Natural killer cell (primary cell): Measurements from ENCODE around the gene USP17L13. TPM values are rescaled to one million over a fixed set of nuclear protein-coding genes. Genes with fewer than 3 reads are reported as not detected.
"Not testable (repeated sequence)": the region's sequence is repeated elsewhere in the genome, so short reads cannot be mapped to it uniquely, and the experiment has no call there.

Experiments
- ATAC-seq, 3 donors: fragments of 150-1000 bp in 2 of 3; fragments of 200-7000 bp in 1 of 3; cut with Tn5 transposase; 1 replicate in 1 of 3; 2 replicates in 2 of 3; pipeline ENCODE4 v1.10.0; 2021; ENCODE audit warnings: mild to moderate bottlenecking in 2 of 3, moderate library complexity in 2 of 3
- DNase-seq, 2 donors: peaks; one replicate each; pipeline versions ENCODE4 v3.0.0 to v3.0.0-alpha.2; 2013 to 2021; ENCODE audit warnings: mixed read lengths in 1 of 2
- H3K27ac ChIP-seq: one replicate; pipeline ENCODE4 v1.5.1; 2013; ENCODE audit warnings: mild to moderate bottlenecking, low read length
- H3K27me3 ChIP-seq: one replicate; pipeline ENCODE4 v1.6.1; 2013; ENCODE audit warnings: low read length; ENCODE audit not compliant: control insufficient read depth, insufficient read depth
- H3K36me3 ChIP-seq: one replicate; pipeline ENCODE4 v1.6.1; 2013; ENCODE audit warnings: low read length; ENCODE audit not compliant: control insufficient read depth, insufficient read depth
- H3K4me1 ChIP-seq: one replicate; pipeline ENCODE4 v1.6.1; 2013; ENCODE audit warnings: low read length; ENCODE audit not compliant: control insufficient read depth, insufficient read depth
- H3K4me3 ChIP-seq: one replicate; pipeline ENCODE4 v1.5.1; 2013; ENCODE audit warnings: low read length
- H3K9me3 ChIP-seq: one replicate; pipeline ENCODE4 v1.6.1; 2013; ENCODE audit warnings: low read length; ENCODE audit not compliant: control insufficient read depth, insufficient read depth
- H3K27ac Mint-ChIP-seq, 2 donors: one replicate each; pipeline ENCODE4 v1.8.0; 2022; ENCODE audit warnings: mild to moderate bottlenecking in 2 of 2, mixed read lengths in 2 of 2, moderate library complexity in 1 of 2
- H3K27me3 Mint-ChIP-seq, 2 donors: one replicate each; pipeline ENCODE4 v1.8.0; 2022; ENCODE audit warnings: low read depth in 2 of 2, mixed read lengths in 2 of 2
- H3K36me3 Mint-ChIP-seq: one replicate; pipeline ENCODE4 v1.8.0; 2022; ENCODE audit warnings: mixed read lengths
- H3K4me1 Mint-ChIP-seq, 2 donors: one replicate each; pipeline ENCODE4 v1.8.0; 2022; ENCODE audit warnings: mixed read lengths in 2 of 2
- H3K4me3 Mint-ChIP-seq: one replicate; pipeline ENCODE4 v1.8.0; 2022; ENCODE audit warnings: mild to moderate bottlenecking, moderate library complexity, mixed read lengths
- H3K9me3 Mint-ChIP-seq, 2 donors: one replicate each; pipeline ENCODE4 v1.8.0; 2022; ENCODE audit warnings: mixed read lengths in 2 of 2
- WGBS: methylation state at CpG from one replicate; pipeline ENCODE4 v1.1.7; 2013; ENCODE audit warnings: missing lambda C conversion rate; ENCODE audit not compliant: insufficient coverage; 5-methylcytosine and 5-hydroxymethylcytosine counted together
- intact Hi-C: fragments of 100-400 bp; cut with micrococcal nuclease; formaldehyde crosslinking; loops from one replicate; pipeline ENCODE4 v1.14.2; 2022
- total RNA-seq, 4 donors: library from RNA; stranded (reverse); fragments of 120-200 nt in 1 of 4; gene quantifications; one replicate each; pipeline versions ENCODE4 v1.2.3 to v1.2.4, GENCODE V29; 2013 to 2022

USP17L13 gene
- total RNA-seq, 3 donors from 2014 or later (not counting 1 experiment from before 2014, with no cell fraction given): not detected

GRCh38 chr4:9238461-9238860 lies 13.8 kb downstream of the USP17L13 start:
- peak; percentile 0 to 11 for DNase-seq
- H3K4me3 ChIP-seq, ATAC-seq, H3K27me3 ChIP-seq, H3K9me3 Mint-ChIP-seq, H3K4me1 ChIP-seq, H3K4me1 Mint-ChIP-seq, H3K27ac ChIP-seq, H3K9me3 ChIP-seq, H3K36me3 ChIP-seq, H3K36me3 Mint-ChIP-seq, H3K27ac Mint-ChIP-seq, intact Hi-C loops, H3K4me3 Mint-ChIP-seq, H3K27me3 Mint-ChIP-seq: not testable (repeated sequence)
- 82% methylated on average over 10 of the region's 12 CpGs for WGBS

DNA sequence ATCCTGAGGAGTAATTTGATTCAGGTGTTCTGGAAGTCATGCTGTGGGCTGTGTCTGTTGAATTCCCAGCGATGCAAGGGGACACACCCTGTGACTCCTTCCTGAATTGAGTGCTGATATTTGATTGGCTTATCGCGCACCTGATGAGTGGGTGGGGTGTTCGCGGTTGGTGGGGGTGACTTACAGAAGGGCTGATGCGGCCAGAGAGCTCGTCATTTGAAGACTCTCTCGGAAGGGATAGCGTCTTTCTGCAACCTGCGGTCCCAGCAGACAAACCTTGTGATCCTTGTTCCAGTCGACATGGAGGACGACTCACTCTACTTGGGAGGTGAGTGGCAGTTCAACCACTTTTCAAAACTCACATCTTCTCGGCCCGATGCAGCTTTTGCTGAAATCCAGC lies 18.9 kb downstream of the USP17L13 start, which contains the start of gene USP17L17:
TSS of gene USP17L17 (plus strand) at position 301 of the 400 bp plus-strand sequence. CDS start at position 301, 0 bp downstream.
- H3K9me3 ChIP-seq, H3K9me3 Mint-ChIP-seq, H3K4me1 Mint-ChIP-seq, H3K4me3 Mint-ChIP-seq, H3K27ac Mint-ChIP-seq, H3K27me3 Mint-ChIP-seq, intact Hi-C loops, H3K4me1 ChIP-seq, H3K27me3 ChIP-seq, H3K27ac ChIP-seq, DNase-seq, H3K4me3 ChIP-seq, H3K36me3 ChIP-seq, ATAC-seq, H3K36me3 Mint-ChIP-seq: not testable (repeated sequence)
- WGBS: no CpG with 5 or more reads among the region's 14 CpGs

DNA sequence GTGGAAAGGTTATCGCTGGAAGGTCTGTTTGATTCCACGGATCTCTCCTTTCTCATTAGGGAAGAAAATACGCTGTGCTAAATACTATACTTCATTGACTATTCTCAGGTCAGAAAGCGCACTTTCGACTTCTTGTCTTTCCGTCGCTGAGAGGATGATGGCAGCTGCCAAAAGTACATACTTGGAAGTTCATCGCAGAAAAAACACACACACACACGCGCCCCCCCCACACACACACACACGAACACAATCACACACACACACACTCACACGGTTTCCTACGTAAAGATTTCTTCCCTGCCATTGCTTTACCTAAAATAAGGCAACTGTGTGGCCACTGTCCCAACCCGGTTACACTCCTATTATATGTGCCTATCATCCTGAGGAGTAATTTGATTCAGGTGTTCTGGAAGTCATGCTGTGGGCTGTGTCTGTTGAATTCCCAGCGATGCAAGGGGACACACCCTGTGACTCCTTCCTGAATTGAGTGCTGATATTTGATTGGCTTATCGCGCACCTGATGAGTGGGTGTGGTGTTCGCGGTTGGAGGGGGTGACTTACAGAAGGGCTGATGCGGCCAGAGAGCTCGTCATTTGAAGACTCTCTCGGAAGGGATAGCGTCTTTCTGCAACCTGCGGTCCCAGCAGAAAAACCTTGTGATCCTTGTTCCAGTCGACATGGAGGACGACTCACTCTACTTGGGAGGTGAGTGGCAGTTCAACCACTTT lies 23.4 kb downstream of the USP17L13 start, which contains the start of gene USP17L18:
TSS of gene USP17L18 (plus strand) at position 678 of the 728 bp plus-strand sequence. CDS start at position 678, 0 bp downstream.
- H3K36me3 ChIP-seq, H3K4me3 ChIP-seq, intact Hi-C loops, H3K27ac Mint-ChIP-seq, H3K27ac ChIP-seq, H3K27me3 Mint-ChIP-seq, H3K9me3 ChIP-seq, H3K4me3 Mint-ChIP-seq, ATAC-seq, H3K9me3 Mint-ChIP-seq, H3K4me1 Mint-ChIP-seq, H3K36me3 Mint-ChIP-seq, H3K4me1 ChIP-seq, H3K27me3 ChIP-seq: not testable (repeated sequence)
- peak; percentile 1 to 17 for DNase-seq
- WGBS: 95% methylated on average over 11 of the region's 26 CpGs

- H3K27ac Mint-ChIP-seq, H3K4me1 Mint-ChIP-seq, H3K27me3 Mint-ChIP-seq, H3K36me3 Mint-ChIP-seq, H3K4me1 ChIP-seq, DNase-seq, H3K27me3 ChIP-seq, H3K9me3 Mint-ChIP-seq, ATAC-seq, H3K4me3 ChIP-seq, H3K36me3 ChIP-seq, H3K4me3 Mint-ChIP-seq, H3K9me3 ChIP-seq, H3K27ac ChIP-seq, intact Hi-C loops: not testable (repeated sequence)
- WGBS: no CpG with 5 or more reads among the region's 13 CpGs
Measured at GRCh38 chr4:9253078-9253477, 28.4 kb downstream of the USP17L13 start, which contains the start of gene USP17L19. Gene USP17L19 (plus strand): TSS chr4:9253378. CDS start chr4:9253378, 0 bp downstream.

GRCh38 chr4:9257824-9258223 lies 33.1 kb downstream of the USP17L13 start, which contains the start of gene USP17L20:
Gene USP17L20 (plus strand): TSS chr4:9258124. CDS start chr4:9258124, 0 bp downstream.
- H3K27me3 Mint-ChIP-seq, H3K4me3 ChIP-seq, H3K36me3 ChIP-seq, H3K36me3 Mint-ChIP-seq, H3K4me1 Mint-ChIP-seq, H3K4me3 Mint-ChIP-seq, intact Hi-C loops, H3K27ac ChIP-seq, DNase-seq, H3K27ac Mint-ChIP-seq, H3K9me3 Mint-ChIP-seq, H3K27me3 ChIP-seq, H3K4me1 ChIP-seq, H3K9me3 ChIP-seq, ATAC-seq: not testable (repeated sequence)
- no CpG with 5 or more reads among the region's 15 CpGs for WGBS

DNA sequence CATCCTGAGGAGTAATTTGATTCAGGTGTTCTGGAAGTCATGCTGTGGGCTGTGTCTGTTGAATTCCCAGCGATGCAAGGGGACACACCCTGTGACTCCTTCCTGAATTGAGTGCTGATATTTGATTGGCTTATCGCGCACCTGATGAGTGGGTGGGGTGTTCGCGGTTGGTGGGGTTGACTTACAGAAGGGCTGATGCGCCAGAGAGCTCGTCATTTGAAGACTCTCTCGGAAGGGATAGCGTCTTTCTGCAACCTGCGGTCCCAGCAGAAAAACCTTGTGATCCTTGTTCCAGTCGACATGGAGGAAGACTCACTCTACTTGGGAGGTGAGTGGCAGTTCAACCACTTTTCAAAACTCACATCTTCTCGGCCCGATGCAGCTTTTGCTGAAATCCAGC lies 37.9 kb downstream of the USP17L13 start, which contains the start of gene USP17L21:
TSS of gene USP17L21 (plus strand) at position 301 of the 400 bp plus-strand sequence. CDS start at position 301, 0 bp downstream.
- H3K9me3 ChIP-seq, H3K36me3 Mint-ChIP-seq, H3K4me3 ChIP-seq, intact Hi-C loops, H3K4me1 Mint-ChIP-seq, H3K36me3 ChIP-seq, H3K4me1 ChIP-seq, DNase-seq, H3K9me3 Mint-ChIP-seq, H3K4me3 Mint-ChIP-seq, H3K27ac ChIP-seq, ATAC-seq, H3K27me3 ChIP-seq, H3K27me3 Mint-ChIP-seq, H3K27ac Mint-ChIP-seq: not testable (repeated sequence)
- no CpG with 5 or more reads among the region's 13 CpGs for WGBS

- H3K4me3 ChIP-seq, H3K4me1 ChIP-seq, intact Hi-C loops, H3K4me3 Mint-ChIP-seq, H3K36me3 Mint-ChIP-seq, H3K9me3 Mint-ChIP-seq, H3K4me1 Mint-ChIP-seq, H3K27ac ChIP-seq, DNase-seq, H3K27me3 ChIP-seq, ATAC-seq, H3K27me3 Mint-ChIP-seq, H3K27ac Mint-ChIP-seq, H3K36me3 ChIP-seq, H3K9me3 ChIP-seq: not testable (repeated sequence)
- whole genome bisulfite sequencing: no CpG with 5 or more reads among the region's 15 CpGs
Measured at GRCh38 chr4:9267319-9267718, 42.6 kb downstream of the USP17L13 start, which contains the start of gene USP17L22. Gene USP17L22 (plus strand): TSS chr4:9267619. CDS start chr4:9267619, 0 bp downstream.

DNA sequence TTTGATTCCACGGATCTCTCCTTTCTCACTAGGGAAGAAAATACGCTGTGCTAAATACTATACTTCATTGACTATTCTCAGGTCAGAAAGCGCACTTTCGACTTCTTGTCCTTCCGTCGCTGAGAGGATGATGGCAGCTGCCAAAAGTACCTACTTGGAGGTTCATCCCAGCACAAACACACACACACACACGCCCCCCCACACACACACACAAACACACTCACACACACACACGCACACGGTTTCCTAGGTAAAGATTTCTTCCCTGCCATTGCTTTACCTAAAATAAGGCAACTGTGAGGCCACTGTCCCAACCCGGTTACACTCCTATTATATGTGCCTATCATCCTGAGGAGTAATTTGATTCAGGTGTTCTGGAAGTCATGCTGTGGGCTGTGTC lies 47.0 kb downstream of the USP17L13 start:
- H3K4me3 ChIP-seq, H3K36me3 ChIP-seq, H3K9me3 ChIP-seq, H3K4me1 Mint-ChIP-seq, H3K27ac Mint-ChIP-seq, H3K27me3 ChIP-seq, DNase-seq, H3K27ac ChIP-seq, H3K4me1 ChIP-seq, H3K4me3 Mint-ChIP-seq, ATAC-seq, H3K27me3 Mint-ChIP-seq, intact Hi-C loops, H3K9me3 Mint-ChIP-seq, H3K36me3 Mint-ChIP-seq: not testable (repeated sequence)
- WGBS: 84% methylated on average over 5 of the region's 10 CpGs
